ENCODE results near the gene ABCB8. TPM values are rescaled to one million over a fixed set of nuclear protein-coding genes. Genes with fewer than 3 reads are reported as not detected.

The ABCB8 gene
- total and polyA plus RNA-seq, 9 of the 15 experiments (the other 6 are each of a cell fraction or from before 2014, with no cell fraction given): 7.6 to 106 (median 36.3) TPM

DNA sequence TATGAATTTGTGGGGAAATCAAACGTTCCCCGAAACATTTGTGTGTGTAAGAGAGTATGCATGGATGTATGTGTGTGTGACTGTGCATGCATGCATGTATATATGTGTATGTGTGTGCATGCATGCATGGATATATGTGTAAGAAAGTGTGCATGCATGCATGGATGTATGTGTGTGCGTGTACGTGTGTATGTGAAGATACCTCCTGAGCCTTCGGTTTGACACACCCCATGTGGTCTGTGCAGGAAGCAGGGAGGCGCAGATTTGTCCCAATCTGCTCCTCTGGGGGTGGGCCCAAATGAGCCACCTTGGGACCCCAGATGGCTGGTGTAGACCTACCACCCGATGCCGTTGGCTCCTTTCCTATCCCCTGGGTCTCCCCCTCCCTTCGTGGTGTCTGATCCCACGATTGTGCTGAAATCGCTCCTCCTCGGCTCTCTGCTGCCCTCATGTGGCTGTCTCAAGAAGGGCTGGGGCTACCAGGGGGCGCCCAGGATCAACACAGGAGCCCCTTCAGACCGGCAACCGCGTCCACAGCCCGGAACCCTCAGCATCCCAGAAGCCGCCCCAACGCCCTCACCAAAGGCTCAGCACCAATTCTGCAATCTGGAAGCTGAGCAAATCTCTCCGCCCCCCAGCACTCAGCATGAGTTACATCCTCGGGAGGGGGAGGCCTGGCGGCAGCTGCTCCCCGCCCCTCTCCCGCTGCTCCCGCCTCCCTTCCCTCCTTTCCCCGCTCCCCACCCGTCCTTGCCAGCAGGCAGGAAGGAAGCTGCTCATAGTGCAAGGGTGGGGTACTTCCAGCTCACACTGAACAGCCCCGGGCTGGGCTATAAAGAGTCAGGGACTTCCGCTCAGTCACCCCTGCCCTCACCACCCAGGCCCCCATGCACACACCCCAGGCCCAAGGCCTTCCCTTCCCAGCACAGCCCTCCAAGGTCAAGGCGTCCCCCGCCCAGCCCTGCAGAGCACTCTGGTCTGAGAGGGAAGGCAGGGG, 39.7 kb upstream of the ABCB8 start (continued):
- TF ChIP-seq ZNF282 (CRISPR knock-in tag; IDR thresholded peaks at IDR 0.05) (no peak), ZKSCAN8 (CRISPR knock-in tag; IDR thresholded peaks at IDR 0.05) (no peak), MCM2 (IDR thresholded peaks at IDR 0.05; ENCODE audit: low read depth) (no peak), NFIC (IDR thresholded peaks at IDR 0.05) (peak; percentile 44; the same call in 1 of the 2 replicates), HDGF (IDR thresholded peaks at IDR 0.05) (0 out of 2 replicates have a peak, but pooled peaks have one; percentile 22), HDAC2 (IDR thresholded peaks at IDR 0.05) (0 out of 2 replicates have a peak, but pooled peaks have one; percentile 37), CREM (IDR thresholded peaks at IDR 0.05; ENCODE audit: low read depth) (peak; percentile 52; the same call in 1 of the 2 replicates), SMAD4 (CRISPR knock-in tag; conservative IDR thresholded peaks at IDR 0.05) (peak; percentile 71; the same call in 1 of the 2 replicates), MAZ (CRISPR knock-in tag; conservative IDR thresholded peaks at IDR 0.05 in 1 of 2, IDR thresholded peaks at IDR 0.05 in 1 of 2) (peak; percentile 83 to 95), ZNF133 (CRISPR knock-in tag; IDR thresholded peaks at IDR 0.05) (no peak), PURB (CRISPR knock-in tag; IDR thresholded peaks at IDR 0.05; ENCODE audit: low read depth) (no peak), RBM14 (IDR thresholded peaks at IDR 0.05; ENCODE audit: borderline replicate concordance, insufficient read depth, low read depth, low read length) (no peak), RUNX1 (IDR thresholded peaks at IDR 0.05; ENCODE audit: low read depth) (no peak), ASH1L (IDR thresholded peaks at IDR 0.05; ENCODE audit: borderline replicate concordance, low read depth, partially characterized antibody) (no peak), RBM39 (optimal IDR thresholded peaks at IDR 0.05; ENCODE audit: low read depth, low read length) (no peak)
- TF ChIP-seq, protein P1, sequence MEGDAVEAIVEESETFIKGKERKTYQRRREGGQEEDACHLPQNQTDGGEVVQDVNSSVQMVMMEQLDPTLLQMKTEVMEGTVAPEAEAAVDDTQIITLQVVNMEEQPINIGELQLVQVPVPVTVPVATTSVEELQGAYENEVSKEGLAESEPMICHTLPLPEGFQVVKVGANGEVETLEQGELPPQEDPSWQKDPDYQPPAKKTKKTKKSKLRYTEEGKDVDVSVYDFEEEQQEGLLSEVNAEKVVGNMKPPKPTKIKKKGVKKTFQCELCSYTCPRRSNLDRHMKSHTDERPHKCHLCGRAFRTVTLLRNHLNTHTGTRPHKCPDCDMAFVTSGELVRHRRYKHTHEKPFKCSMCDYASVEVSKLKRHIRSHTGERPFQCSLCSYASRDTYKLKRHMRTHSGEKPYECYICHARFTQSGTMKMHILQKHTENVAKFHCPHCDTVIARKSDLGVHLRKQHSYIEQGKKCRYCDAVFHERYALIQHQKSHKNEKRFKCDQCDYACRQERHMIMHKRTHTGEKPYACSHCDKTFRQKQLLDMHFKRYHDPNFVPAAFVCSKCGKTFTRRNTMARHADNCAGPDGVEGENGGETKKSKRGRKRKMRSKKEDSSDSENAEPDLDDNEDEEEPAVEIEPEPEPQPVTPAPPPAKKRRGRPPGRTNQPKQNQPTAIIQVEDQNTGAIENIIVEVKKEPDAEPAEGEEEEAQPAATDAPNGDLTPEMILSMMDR (IDR thresholded peaks at IDR 0.05 in 2 of 3, conservative IDR thresholded peaks at IDR 0.05 in 1 of 3; ENCODE audit: insufficient read depth in 2 of 3, low read depth in 1 of 3, low read length in 3 of 3): peak; percentile 98 to 99 (median 98)
- TF ChIP-seq, protein P2, sequence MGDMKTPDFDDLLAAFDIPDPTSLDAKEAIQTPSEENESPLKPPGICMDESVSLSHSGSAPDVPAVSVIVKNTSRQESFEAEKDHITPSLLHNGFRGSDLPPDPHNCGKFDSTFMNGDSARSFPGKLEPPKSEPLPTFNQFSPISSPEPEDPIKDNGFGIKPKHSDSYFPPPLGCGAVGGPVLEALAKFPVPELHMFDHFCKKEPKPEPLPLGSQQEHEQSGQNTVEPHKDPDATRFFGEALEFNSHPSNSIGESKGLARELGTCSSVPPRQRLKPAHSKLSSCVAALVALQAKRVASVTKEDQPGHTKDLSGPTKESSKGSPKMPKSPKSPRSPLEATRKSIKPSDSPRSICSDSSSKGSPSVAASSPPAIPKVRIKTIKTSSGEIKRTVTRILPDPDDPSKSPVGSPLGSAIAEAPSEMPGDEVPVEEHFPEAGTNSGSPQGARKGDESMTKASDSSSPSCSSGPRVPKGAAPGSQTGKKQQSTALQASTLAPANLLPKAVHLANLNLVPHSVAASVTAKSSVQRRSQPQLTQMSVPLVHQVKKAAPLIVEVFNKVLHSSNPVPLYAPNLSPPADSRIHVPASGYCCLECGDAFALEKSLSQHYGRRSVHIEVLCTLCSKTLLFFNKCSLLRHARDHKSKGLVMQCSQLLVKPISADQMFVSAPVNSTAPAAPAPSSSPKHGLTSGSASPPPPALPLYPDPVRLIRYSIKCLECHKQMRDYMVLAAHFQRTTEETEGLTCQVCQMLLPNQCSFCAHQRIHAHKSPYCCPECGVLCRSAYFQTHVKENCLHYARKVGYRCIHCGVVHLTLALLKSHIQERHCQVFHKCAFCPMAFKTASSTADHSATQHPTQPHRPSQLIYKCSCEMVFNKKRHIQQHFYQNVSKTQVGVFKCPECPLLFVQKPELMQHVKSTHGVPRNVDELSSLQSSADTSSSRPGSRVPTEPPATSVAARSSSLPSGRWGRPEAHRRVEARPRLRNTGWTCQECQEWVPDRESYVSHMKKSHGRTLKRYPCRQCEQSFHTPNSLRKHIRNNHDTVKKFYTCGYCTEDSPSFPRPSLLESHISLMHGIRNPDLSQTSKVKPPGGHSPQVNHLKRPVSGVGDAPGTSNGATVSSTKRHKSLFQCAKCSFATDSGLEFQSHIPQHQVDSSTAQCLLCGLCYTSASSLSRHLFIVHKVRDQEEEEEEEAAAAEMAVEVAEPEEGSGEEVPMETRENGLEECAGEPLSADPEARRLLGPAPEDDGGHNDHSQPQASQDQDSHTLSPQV (IDR thresholded peaks at IDR 0.05): peak; percentile 48; the same call in 1 of the 2 replicates
- TF ChIP-seq, protein P3, sequence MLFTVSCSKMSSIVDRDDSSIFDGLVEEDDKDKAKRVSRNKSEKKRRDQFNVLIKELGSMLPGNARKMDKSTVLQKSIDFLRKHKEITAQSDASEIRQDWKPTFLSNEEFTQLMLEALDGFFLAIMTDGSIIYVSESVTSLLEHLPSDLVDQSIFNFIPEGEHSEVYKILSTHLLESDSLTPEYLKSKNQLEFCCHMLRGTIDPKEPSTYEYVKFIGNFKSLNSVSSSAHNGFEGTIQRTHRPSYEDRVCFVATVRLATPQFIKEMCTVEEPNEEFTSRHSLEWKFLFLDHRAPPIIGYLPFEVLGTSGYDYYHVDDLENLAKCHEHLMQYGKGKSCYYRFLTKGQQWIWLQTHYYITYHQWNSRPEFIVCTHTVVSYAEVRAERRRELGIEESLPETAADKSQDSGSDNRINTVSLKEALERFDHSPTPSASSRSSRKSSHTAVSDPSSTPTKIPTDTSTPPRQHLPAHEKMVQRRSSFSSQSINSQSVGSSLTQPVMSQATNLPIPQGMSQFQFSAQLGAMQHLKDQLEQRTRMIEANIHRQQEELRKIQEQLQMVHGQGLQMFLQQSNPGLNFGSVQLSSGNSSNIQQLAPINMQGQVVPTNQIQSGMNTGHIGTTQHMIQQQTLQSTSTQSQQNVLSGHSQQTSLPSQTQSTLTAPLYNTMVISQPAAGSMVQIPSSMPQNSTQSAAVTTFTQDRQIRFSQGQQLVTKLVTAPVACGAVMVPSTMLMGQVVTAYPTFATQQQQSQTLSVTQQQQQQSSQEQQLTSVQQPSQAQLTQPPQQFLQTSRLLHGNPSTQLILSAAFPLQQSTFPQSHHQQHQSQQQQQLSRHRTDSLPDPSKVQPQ (CRISPR knock-in tag; IDR thresholded peaks at IDR 0.05; ENCODE audit: borderline replicate concordance): no peak

Measured in K562 (cell line).